Smooth muscle cell (in vitro differentiated cells): ENCODE results near the gene TMSB10. TPM values are rescaled to one million over a fixed set of nuclear protein-coding genes. Genes with fewer than 3 reads are reported as not detected.
A peak's percentile ranks its signal among the peaks of the same experiment; 100 is the strongest.
"Not testable (repeated sequence)": the region's sequence is repeated elsewhere in the genome, so short reads cannot be mapped to it uniquely, and the experiment has no call there.

Source experiments
- DNase-seq: peaks from one replicate; lab custom pipeline; 2025; ENCODE audit not compliant: unreplicated experiment; lab: John Stamatoyannopoulos, UW
- H2AFZ ChIP-seq: fragments of 200-600 bp; sonication (generic); 2 replicates; pipeline ENCODE4 v1.6.0; 2016; ENCODE audit warnings: antibody characterized with exemption, low read depth, mild to moderate bottlenecking
- H3F3A ChIP-seq: fragments of 200-600 bp; sonication (generic); 2 replicates; pipeline ENCODE4 v1.6.0; 2017; ENCODE audit warnings: antibody characterized with exemption, low read depth
- H3K27ac ChIP-seq: fragments of 200-600 bp; sonication (generic); 2 replicates; pipeline ENCODE4 v1.5.1; 2016; ENCODE audit warnings: low read depth, mild to moderate bottlenecking
- H3K27me3 ChIP-seq: fragments of 200-600 bp; sonication (generic); 2 replicates; pipeline ENCODE4 v1.6.1; 2016; ENCODE audit warnings: low read depth, mild to moderate bottlenecking
- H3K36me3 ChIP-seq: fragments of 200-600 bp; sonication (generic); 2 replicates; pipeline ENCODE4 v1.5.1; 2016; ENCODE audit warnings: low read depth
- H3K4me1 ChIP-seq: fragments of 200-600 bp; sonication (generic); 2 replicates; pipeline ENCODE4 v1.5.1; 2016; ENCODE audit warnings: low read depth
- H3K4me2 ChIP-seq: fragments of 200-600 bp; sonication (generic); 2 replicates; pipeline ENCODE4 v1.6.0; 2016; ENCODE audit warnings: mild to moderate bottlenecking
- H3K4me3 ChIP-seq: fragments of 200-600 bp; sonication (generic); 2 replicates; pipeline ENCODE4 v1.5.1; 2016; ENCODE audit warnings: mild to moderate bottlenecking
- H3K79me2 ChIP-seq: fragments of 200-600 bp; sonication (generic); 2 replicates; pipeline ENCODE4 v1.6.0; 2016; ENCODE audit warnings: low read depth, mild to moderate bottlenecking
- H3K9ac ChIP-seq: fragments of 200-600 bp; sonication (generic); 2 replicates; pipeline ENCODE4 v1.6.0; 2016; ENCODE audit warnings: low read depth
- H3K9me3 ChIP-seq: fragments of 200-600 bp; sonication (generic); replicated peaks from 2 replicates; pipeline ENCODE4 v1.5.1; 2016; ENCODE audit warnings: low read depth
- H4K20me1 ChIP-seq: fragments of 200-600 bp; sonication (generic); 2 replicates; pipeline ENCODE4 v1.6.0; 2016; ENCODE audit warnings: low read depth
- CTCF ChIP-seq: fragments of 200-600 bp; sonication (generic); IDR thresholded peaks from 2 replicates; pipeline ENCODE4 v1.5.1; 2017; ENCODE audit warnings: borderline replicate concordance, mild to moderate bottlenecking, antibody characterized with exemption; ENCODE audit not compliant: insufficient read depth, poor library complexity, severe bottlenecking
- WGBS: methylation state at CpG from one replicate; pipeline ENCODE4 v1.1.7; 2016; ENCODE audit warnings: low lambda C conversion rate; 5-methylcytosine and 5-hydroxymethylcytosine counted together
- polyA plus RNA-seq: library from polyadenylated mRNA; unstranded; fragments of >200 nt; fragmentation: Nextera tagmentation; extraction: Ambion mirVana; gene quantifications from 2 replicates; pipeline ENCODE4 v1.2.1, GENCODE V29; 2016
- total RNA-seq: library from RNA; depleted of rRNA; stranded (reverse); fragments of >200 nt; gene quantifications from 2 replicates; pipeline ENCODE4 v1.2.3, GENCODE V29; 2014

TMSB10 gene
- total and polyA plus RNA-seq, 2 experiments from 2014 or later: 5,517 to 8,051 TPM

- 93% methylated on average over 7 of the region's 7 CpGs for WGBS
- no peak for TF ChIP-seq CTCF
- no peak for DNase-seq
- H3F3A ChIP-seq: no peaks in the 10 kb centered on the region
- H3K4me1 ChIP-seq: peaks cover 2% of the 10 kb centered on the region
- no peaks in the 10 kb centered on the region for H4K20me1 ChIP-seq
- H3K36me3 ChIP-seq: no peaks in the 10 kb centered on the region
- H3K27me3 ChIP-seq: no peaks in the 10 kb centered on the region
- H3K4me2 ChIP-seq: no peak overlapping the region
- no peak overlapping the region for H3K9ac ChIP-seq
- H3K27ac ChIP-seq: no peak overlapping the region
- H3K9me3 ChIP-seq: no peaks in the 10 kb centered on the region
- no peak overlapping the region for H3K4me3 ChIP-seq
- H2AFZ ChIP-seq: no peak overlapping the region
- no peaks in the 10 kb centered on the region for H3K79me2 ChIP-seq
These were observed 38.9 kb downstream of the TMSB10 start for GRCh38 chr2:84944295-84944909.

GRCh38 chr2:84945838-84946203, 40.4 kb downstream of the TMSB10 start:
- peak overlapping the region; percentile 94 for H3K27ac ChIP-seq
- 80% methylated on average over 2 of the region's 3 CpGs for WGBS
- H4K20me1 ChIP-seq, H3K27me3 ChIP-seq, H3K4me2 ChIP-seq, H3K9ac ChIP-seq, DNase-seq, H3F3A ChIP-seq, H3K9me3 ChIP-seq, H3K79me2 ChIP-seq, H3K4me3 ChIP-seq, H3K4me1 ChIP-seq, H3K36me3 ChIP-seq, H2AFZ ChIP-seq: not testable (repeated sequence)

GRCh38 chr2:84946204-84947009, 41.0 kb downstream of the TMSB10 start:
- no peak overlapping the region for H3K4me3 ChIP-seq
- no peaks in the 10 kb centered on the region for H3K79me2 ChIP-seq
- no peaks in the 10 kb centered on the region for H3F3A ChIP-seq
- TF ChIP-seq CTCF: no peak
- H3K9ac ChIP-seq: peak overlapping the region; percentile 57
- WGBS: 61% methylated on average over 11 of the region's 12 CpGs
- H3K27me3 ChIP-seq: no peaks in the 10 kb centered on the region
- no peaks in the 10 kb centered on the region for H3K36me3 ChIP-seq
- peak overlapping the region; percentile 54 for H3K4me2 ChIP-seq
- no peaks in the 10 kb centered on the region for H4K20me1 ChIP-seq
- H3K9me3 ChIP-seq: no peaks in the 10 kb centered on the region
- peak overlapping the region; percentile 72 for H2AFZ ChIP-seq
- no peak for DNase-seq
- H3K27ac ChIP-seq: peak overlapping the region; percentile 94
- H3K4me1 ChIP-seq: peaks cover 2% of the 10 kb centered on the region

- H2AFZ ChIP-seq: no peak overlapping the region
- WGBS: 93% methylated on average over 10 of the region's 10 CpGs
These were observed 41.6 kb downstream of the TMSB10 start for GRCh38 chr2:84947010-84947593.

More at GRCh38 chr2:84947010-84947593, 41.6 kb downstream of the TMSB10 start:
- Histone ChIP-seq H3K4me1 (peaks cover 2% of the 10 kb centered on the region), H3F3A (no peaks in the 10 kb centered on the region), H3K4me2 (no peak overlapping the region), H3K4me3 (no peak overlapping the region), H3K9me3 (no peaks in the 10 kb centered on the region), H3K27ac (peak overlapping the region; percentile 94), H3K36me3 (no peaks in the 10 kb centered on the region), H3K79me2 (no peaks in the 10 kb centered on the region), H3K9ac (no peak overlapping the region), H4K20me1 (no peaks in the 10 kb centered on the region), H3K27me3 (no peaks in the 10 kb centered on the region)
- no peak for TF ChIP-seq CTCF
- no peak for DNase-seq
